IgD-negative memory B cell (primary cell): ENCODE results near the gene SPIRE2. TPM values are rescaled to one million over a fixed set of nuclear protein-coding genes. Genes with fewer than 3 reads are reported as not detected.
"Not testable (repeated sequence)": the region's sequence is repeated elsewhere in the genome, so short reads cannot be mapped to it uniquely, and the experiment has no call there.

ENCODE experiments used
- H3K27ac Mint-ChIP-seq, 3 donors: one replicate each; pipeline ENCODE4 v1.8.0; 2020 to 2022; ENCODE audit warnings: mild to moderate bottlenecking in 3 of 3, mixed read lengths in 3 of 3, moderate library complexity in 1 of 3
- H3K27me3 Mint-ChIP-seq: one replicate; pipeline ENCODE4 v1.8.0; 2021; ENCODE audit warnings: mixed read lengths
- H3K36me3 Mint-ChIP-seq: one replicate; pipeline ENCODE4 v1.8.0; 2020; ENCODE audit warnings: mild to moderate bottlenecking, mixed read lengths
- H3K4me1 Mint-ChIP-seq, 3 donors: one replicate each; pipeline ENCODE4 v1.8.0; 2020 to 2022; ENCODE audit warnings: mixed read lengths in 3 of 3, mild to moderate bottlenecking in 1 of 3
- H3K4me3 Mint-ChIP-seq, 4 donors: one replicate each; pipeline ENCODE4 v1.8.0; 2020 to 2022; ENCODE audit warnings: mild to moderate bottlenecking in 4 of 4, mixed read lengths in 4 of 4, moderate library complexity in 3 of 4
- H3K9me3 Mint-ChIP-seq, 3 donors: one replicate each; pipeline ENCODE4 v1.8.0; 2020 to 2021; ENCODE audit warnings: mixed read lengths in 3 of 3, mild to moderate bottlenecking in 1 of 3
- polyA plus RNA-seq: library from polyadenylated mRNA; unstranded; fragments of 300-500 nt; fragmentation: Illumina TruSeq; gene quantifications from one replicate; pipeline ENCODE4 v1.2.3, GENCODE V29; 2021

The SPIRE2 gene
- polyA plus RNA-seq, 1 donor from 2014 or later = 0.19 TPM

DNA sequence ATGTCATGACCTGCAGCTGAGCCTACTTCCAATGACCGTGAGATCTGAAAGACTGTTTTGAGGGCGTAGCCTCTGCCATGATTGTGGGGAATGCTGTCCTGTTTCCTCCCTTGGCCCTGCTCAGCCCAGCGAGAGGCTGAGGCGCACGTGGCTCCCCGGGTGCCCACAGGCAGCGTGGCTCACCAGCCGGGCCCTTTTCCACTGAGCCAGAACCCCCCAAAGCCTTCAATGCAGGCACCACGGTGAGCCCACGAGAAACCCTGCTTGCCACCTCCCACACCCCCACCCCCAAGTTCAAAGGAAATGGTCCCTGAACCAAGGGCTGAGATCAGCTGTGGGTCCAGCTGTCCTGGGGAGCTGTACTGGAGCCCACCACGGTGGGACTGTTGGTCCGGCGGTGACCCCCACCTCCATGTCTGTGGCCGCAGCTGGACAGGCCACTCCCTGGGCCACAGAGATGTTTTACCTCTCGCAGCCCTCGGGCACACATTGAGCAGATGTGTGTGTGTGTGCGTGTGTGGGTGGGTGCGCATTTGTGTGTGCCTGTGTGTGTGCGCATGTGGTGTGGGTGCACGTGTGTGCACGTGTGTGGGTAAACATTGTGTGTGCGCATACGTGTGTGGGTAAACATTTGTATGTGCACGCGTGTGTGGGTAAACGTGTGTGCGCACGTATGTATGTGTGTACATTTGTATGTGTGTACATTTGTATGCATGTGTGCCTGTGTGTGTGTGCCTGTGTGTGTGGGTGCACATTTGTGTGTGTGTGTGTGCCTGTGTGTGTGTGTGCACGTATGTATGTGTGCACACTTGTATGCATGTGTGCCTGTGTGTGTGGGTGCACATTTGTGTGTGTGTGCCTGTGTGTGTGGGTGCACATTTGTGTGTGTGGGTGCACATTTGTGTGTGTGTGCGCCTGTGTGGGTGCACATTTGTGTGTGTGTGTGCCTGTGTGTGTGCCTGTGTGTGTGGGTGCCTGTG lies 85.4 kb downstream of the SPIRE2 start:
- Mint-ChIP-seq H3K36me3 (peaks cover 4% of the 10 kb centered on the region), H3K9me3 (no peaks in the 10 kb centered on the region), H3K4me3 (no peak overlapping the region), H3K27me3 (peaks cover under 1% of the 10 kb centered on the region), H3K4me1 (peaks cover 0 to 11% (median 1%) of the 10 kb centered on the region in 3 donors), H3K27ac (peak overlapping the region in 2 of 3 donors; percentile 62 to 83)

DNA sequence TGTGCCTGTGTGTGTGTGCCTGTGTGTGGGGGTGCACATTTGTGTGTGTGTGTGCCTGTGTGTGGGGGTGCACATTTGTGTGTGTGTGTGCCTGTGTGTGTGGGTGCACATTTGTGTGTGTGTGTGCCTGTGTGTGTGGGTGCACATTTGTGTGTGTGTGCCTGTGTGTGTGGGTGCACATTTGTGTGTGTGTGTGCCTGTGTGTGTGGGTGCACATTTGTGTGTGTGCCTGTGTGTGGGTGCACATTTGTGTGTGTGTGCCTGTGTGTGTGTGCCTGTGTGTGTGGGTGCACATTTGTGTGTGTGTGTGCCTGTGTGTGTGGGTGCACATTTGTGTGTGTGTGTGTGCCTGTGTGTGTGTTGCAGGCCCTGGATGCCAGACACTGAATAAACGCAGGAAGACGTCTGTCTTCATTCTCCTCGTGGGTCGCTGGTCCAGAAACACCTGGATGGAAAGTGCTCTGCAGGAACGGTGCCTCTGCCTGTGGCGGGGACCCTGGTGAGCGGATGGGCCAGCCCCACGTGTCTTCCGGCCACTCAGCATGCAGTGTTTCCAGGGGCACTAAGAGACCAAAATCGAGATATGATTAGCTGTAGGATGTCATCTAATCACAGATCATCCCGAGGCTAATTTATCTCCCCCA lies 86.5 kb downstream of the SPIRE2 start:
- H3K4me3 Mint-ChIP-seq, H3K4me1 Mint-ChIP-seq, H3K27ac Mint-ChIP-seq, H3K9me3 Mint-ChIP-seq, H3K36me3 Mint-ChIP-seq: not testable (repeated sequence)
- peaks cover 11% of the 10 kb centered on the region for H3K27me3 Mint-ChIP-seq

DNA sequence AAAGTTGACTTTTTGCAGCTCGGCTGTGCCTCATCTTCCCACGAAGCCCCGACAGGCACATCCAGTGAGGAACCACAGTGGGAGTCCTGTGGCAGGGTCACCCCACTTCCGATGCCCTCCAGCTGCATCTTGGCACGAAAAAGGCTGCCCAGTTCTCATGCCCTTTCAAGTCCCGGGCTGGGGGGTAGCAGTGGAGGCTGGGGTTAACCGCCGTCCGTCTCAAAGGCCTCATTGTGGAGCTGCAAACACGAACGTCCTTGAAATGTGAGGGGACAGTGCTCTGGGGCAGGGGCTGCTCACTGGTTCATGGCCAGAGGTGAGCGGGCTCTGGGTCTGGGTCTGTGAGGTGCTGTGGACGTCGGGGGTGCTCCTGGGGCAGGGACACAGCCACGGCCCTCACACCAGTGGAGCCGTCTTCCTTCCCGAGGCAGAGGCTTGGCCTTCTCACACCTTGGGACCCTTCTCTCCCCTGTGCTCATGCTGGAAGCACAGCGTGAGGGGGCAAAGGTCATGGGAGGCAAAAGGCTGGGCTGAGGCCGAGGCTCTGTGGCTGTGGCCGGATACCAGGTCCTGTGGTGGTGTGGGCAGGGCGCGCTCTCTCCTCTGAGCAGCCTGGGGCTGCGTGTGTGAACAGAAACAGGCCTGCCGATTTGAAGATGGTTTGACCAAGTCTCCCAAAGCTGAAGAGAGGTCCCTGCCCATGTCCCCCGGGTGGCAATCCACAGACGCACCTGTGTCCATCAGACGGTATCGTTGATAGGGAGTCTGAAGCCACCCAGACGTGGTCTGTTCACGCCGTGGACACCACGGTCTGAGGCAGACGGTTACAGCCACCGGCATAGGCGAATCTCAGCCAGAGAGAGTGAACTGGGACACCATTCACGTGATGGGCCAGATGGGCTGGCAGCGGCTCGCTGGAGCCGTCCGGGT lies 87.3 kb downstream of the SPIRE2 start:
- H3K4me3 Mint-ChIP-seq = peak overlapping the region in 1 of 4 donors; percentile 33
- H3K36me3 Mint-ChIP-seq = peaks cover 4% of the 10 kb centered on the region
- H3K27ac Mint-ChIP-seq = peak overlapping the region in 1 of 3 donors; percentile 35
- H3K27me3 Mint-ChIP-seq = peaks cover 18% of the 10 kb centered on the region
- peaks cover 0 to 10% (median 3%) of the 10 kb centered on the region in 3 donors for H3K4me1 Mint-ChIP-seq
- H3K9me3 Mint-ChIP-seq = no peaks in the 10 kb centered on the region

DNA sequence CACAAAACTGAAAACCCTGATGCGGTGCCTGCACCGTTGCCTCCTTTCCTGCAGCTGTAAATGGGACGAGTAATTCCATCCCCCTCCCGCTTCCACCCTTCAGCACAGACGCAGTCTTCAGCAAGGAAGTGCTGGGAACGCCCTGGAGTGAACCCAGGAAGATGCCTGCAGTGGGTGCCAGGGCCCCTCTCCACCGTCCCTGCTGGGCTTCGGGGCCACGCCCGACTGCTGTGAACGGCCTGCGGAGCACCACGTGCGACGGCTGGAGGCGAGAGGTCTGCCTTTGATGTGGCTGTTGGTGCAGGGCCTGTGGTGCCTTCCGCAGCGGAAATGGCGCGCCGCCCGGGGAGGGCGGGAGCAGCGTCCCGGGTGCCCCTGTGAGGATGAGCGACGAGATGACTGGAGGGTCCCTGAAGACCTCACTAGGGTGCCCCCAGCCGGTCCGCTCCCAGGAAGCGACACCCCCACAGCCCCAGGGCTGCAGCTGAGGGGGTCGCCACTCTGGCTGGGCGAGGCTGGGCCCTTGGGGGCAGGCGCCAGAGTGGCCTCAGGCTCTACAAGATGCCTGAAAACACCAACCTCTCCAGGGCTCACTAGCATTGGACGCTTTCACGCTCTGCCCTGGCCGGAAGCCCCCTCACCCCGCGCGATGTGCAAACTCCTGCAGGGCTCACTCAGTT lies 89.6 kb downstream of the SPIRE2 start:
- Mint-ChIP-seq H3K27me3 (peaks cover 30% of the 10 kb centered on the region), H3K4me1 (peaks cover 0 to 16% (median 9%) of the 10 kb centered on the region in 3 donors), H3K4me3 (peak overlapping the region; percentile 65 to 84 (median 76)), H3K27ac (peak overlapping the region in 2 of 3 donors; percentile 5 to 76), H3K36me3 (peaks cover 2% of the 10 kb centered on the region), H3K9me3 (no peaks in the 10 kb centered on the region)

DNA sequence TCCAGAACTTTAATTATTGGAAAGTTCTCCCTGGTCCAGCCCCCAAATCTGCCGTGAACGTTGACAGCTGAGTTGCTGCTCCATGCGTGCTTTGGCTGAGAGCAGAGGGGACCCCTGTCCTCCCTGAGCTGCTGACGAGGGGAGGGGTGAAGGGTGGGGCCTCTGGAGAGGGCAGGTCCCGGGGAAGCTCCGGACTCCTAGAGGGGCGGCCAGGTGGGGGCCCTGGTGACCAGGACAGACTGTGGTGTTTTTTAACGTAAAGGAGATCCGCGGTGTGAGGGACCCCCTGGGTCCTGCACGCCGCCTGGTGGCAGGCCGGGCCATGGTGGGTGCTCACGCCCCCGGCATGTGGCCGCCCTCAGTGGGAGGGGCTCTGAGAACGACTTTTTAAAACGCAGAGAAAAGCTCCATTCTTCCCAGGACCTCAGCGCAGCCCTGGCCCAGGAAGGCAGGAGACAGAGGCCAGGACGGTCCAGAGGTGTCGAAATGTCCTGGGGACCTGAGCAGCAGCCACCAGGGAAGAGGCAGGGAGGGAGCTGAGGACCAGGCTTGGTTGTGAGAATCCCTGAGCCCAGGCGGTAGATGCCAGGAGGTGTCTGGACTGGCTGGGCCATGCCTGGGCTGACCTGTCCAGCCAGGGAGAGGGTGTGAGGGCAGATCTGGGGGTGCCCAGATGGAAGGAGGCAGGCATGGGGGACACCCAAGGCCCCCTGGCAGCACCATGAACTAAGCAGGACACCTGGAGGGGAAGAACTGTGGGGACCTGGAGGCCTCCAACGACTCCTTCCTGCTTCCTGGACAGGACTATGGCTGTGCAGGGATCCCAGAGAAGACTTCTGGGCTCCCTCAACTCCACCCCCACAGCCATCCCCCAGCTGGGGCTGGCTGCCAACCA lies 90.4 kb downstream of the SPIRE2 start, which contains the start of gene MC1R:
TSS of gene MC1R (plus strand) at position 410 of the 895 bp plus-strand sequence. CDS start at position 807, 397 bp downstream.
- Mint-ChIP-seq H3K9me3 (no peaks in the 10 kb centered on the region), H3K27ac (peak within 1 kb of the TSS in 2 of 3 donors; percentile 5 to 76), H3K4me1 (peaks cover 0 to 16% (median 9%) of the 10 kb centered on the region in 3 donors), H3K4me3 (peak within 1 kb of the TSS; percentile 65 to 84 (median 76)), H3K36me3 (peaks cover 2% of the 10 kb centered on the region), H3K27me3 (peaks cover 30% of the 10 kb centered on the region)

DNA sequence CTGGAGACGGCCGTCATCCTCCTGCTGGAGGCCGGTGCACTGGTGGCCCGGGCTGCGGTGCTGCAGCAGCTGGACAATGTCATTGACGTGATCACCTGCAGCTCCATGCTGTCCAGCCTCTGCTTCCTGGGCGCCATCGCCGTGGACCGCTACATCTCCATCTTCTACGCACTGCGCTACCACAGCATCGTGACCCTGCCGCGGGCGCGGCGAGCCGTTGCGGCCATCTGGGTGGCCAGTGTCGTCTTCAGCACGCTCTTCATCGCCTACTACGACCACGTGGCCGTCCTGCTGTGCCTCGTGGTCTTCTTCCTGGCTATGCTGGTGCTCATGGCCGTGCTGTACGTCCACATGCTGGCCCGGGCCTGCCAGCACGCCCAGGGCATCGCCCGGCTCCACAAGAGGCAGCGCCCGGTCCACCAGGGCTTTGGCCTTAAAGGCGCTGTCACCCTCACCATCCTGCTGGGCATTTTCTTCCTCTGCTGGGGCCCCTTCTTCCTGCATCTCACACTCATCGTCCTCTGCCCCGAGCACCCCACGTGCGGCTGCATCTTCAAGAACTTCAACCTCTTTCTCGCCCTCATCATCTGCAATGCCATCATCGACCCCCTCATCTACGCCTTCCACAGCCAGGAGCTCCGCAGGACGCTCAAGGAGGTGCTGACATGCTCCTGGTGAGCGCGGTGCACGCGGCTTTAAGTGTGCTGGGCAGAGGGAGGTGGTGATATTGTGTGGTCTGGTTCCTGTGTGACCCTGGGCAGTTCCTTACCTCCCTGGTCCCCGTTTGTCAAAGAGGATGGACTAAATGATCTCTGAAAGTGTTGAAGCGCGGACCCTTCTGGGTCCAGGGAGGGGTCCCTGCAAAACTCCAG lies 91.5 kb downstream of the SPIRE2 start:
- peak overlapping the region in 1 of 3 donors; percentile 45 for H3K27ac Mint-ChIP-seq
- H3K27me3 Mint-ChIP-seq = peaks cover 34% of the 10 kb centered on the region
- H3K9me3 Mint-ChIP-seq = no peaks in the 10 kb centered on the region
- H3K4me3 Mint-ChIP-seq = peak overlapping the region; percentile 19 to 84 (median 30)
- peaks cover 0 to 16% (median 9%) of the 10 kb centered on the region in 3 donors for H3K4me1 Mint-ChIP-seq
- H3K36me3 Mint-ChIP-seq = peaks cover 2% of the 10 kb centered on the region

DNA sequence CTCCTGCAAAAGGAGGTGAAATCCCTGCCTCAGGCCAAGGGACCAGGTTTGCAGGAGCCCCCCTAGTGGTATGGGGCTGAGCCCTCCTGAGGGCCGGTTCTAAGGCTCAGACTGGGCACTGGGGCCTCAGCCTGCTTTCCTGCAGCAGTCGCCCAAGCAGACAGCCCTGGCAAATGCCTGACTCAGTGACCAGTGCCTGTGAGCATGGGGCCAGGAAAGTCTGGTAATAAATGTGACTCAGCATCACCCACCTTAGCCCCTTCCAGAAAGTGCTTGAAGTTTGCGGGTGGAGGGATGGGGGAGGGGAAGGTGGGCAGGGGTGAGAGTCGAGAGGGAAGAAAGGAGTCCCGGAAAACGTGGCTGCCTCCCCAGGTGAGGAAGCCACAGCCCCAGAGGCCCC lies 92.4 kb downstream of the SPIRE2 start:
- peak overlapping the region in 1 of 3 donors; percentile 45 for H3K27ac Mint-ChIP-seq
- H3K36me3 Mint-ChIP-seq = peaks cover 2% of the 10 kb centered on the region
- H3K27me3 Mint-ChIP-seq = peaks cover 37% of the 10 kb centered on the region
- peak overlapping the region in 2 of 4 donors; percentile 26 to 45 for H3K4me3 Mint-ChIP-seq
- H3K9me3 Mint-ChIP-seq = no peaks in the 10 kb centered on the region
- peaks cover 0 to 18% (median 11%) of the 10 kb centered on the region in 3 donors for H3K4me1 Mint-ChIP-seq

Other genes with a start within 250 kb of the SPIRE2 start
- not detected for gene DPEP1, start 214.8 kb upstream of the SPIRE2 start, polyA plus RNA-seq
- gene CHMP1A, start 170.8 kb upstream of the SPIRE2 start, polyA plus RNA-seq = 63.9 TPM
- gene SPATA33, start 170.6 kb upstream of the SPIRE2 start, polyA plus RNA-seq = 3.5 TPM
- 24.0 TPM for gene CDK10, start 141.8 kb upstream of the SPIRE2 start, polyA plus RNA-seq
- 12.7 TPM for gene SPATA2L, start 126.8 kb upstream of the SPIRE2 start, polyA plus RNA-seq
- gene VPS9D1, start 107.6 kb upstream of the SPIRE2 start, polyA plus RNA-seq = 1.6 TPM
- 24.6 TPM for gene ZNF276, start 106.9 kb upstream of the SPIRE2 start, polyA plus RNA-seq
- gene FANCA, start 11.8 kb upstream of the SPIRE2 start, polyA plus RNA-seq = 23.1 TPM
- 135 TPM for gene TCF25, start 45.1 kb downstream of the SPIRE2 start, polyA plus RNA-seq
- 0.93 TPM for gene MC1R, start 90.4 kb downstream of the SPIRE2 start, polyA plus RNA-seq
- 1.1 TPM for gene TUBB3, start 94.9 kb downstream of the SPIRE2 start, polyA plus RNA-seq
- gene DEF8, start 120.3 kb downstream of the SPIRE2 start, polyA plus RNA-seq = 67.5 TPM
- 9.4 TPM for gene DBNDD1, start 191.0 kb downstream of the SPIRE2 start, polyA plus RNA-seq
- not detected for gene PRDM7, start 248.9 kb downstream of the SPIRE2 start, polyA plus RNA-seq